GM12892 (cell line): ENCODE results near the gene DYRK2.

Experiments
- POLR2A ChIP-seq: IDR thresholded peaks from 2 replicates; pipeline ENCODE4 v1.6.1; 2011; ENCODE audit warnings: low read depth, low read length, control low read depth
- TAF1 ChIP-seq: IDR thresholded peaks from 2 replicates; pipeline ENCODE4 v1.6.1; 2011; ENCODE audit warnings: low read depth, mild to moderate bottlenecking, control low read depth, low read length, borderline replicate concordance

DNA sequence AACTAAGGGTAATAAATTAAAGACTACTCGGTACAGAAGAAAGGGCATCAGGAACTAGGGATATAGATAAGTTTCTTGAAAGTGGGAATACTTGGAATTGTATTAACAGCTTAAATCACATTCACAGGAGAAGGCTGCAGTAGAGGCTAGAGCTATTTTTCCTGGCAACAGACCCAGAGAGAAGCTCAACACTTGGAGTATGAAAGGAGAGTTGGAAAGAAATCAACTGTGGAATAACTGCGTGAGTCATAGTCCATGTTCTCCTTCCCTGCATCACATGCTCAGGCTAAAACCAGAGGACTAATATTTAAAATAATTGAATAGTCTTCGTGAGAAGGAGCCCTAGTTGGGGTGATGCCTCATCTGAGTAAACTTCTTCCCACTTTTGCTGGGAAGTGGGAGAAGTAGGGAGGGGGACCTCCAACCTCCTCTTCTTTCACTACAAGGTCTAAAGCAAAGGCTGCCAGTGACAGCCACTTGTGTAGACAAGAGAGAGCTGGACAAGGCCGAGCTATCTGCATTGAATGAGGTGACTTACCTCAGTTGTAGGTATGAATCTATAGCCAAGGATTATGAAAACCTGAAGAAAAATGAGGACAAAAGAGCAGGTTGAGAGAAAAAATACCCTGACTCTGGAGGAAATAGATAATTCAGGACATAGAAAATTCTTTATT is 32.7 kb downstream of the DYRK2 start:
- no peak for TF ChIP-seq POLR2A
- TF ChIP-seq TAF1, result no peak
